Measurements from ENCODE around the gene POU6F2. TPM values are rescaled to one million over a fixed set of nuclear protein-coding genes. Genes with fewer than 3 reads are reported as not detected.

Gene POU6F2
- total and polyA plus RNA-seq, 2 of the 4 experiments (the other 2 are of a cell fraction): not detected

DNA sequence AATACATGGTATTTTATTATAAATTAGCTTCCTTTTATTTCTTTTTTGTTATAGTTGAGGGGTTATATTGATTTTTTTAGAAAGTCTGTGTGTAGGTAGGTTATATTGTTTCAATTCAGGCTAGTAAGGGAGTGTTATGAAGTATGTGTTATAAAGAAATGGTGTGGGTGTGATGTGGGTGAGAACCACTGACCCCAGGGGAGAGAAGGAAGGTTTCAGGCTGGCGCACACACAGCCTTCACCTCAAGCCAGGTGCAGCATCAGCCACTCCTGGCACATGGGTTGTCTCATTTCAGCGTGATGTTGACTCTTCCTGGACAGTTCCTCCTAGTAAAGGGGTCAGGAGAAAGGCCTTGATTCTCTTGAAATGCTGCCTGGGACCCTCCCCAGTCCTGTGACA, 291.3 kb downstream of the POU6F2 start:
- no peaks in the 10 kb centered on the region for H3K9me3 ChIP-seq (ENCODE audit: control insufficient read depth, insufficient read depth, low read length)
- H3K14ac ChIP-seq (replicated peaks; ENCODE audit: low read depth, low read length): no peak overlapping the region
- H3K23ac ChIP-seq (ENCODE audit: low read depth, low read length): no peak overlapping the region
- no peak overlapping the region for H3K27ac ChIP-seq (ENCODE audit: insufficient read depth, low read length)
- ATAC-seq (ENCODE audit: low read depth) (no peak), DNase-seq (no peak)
- no peaks in the 10 kb centered on the region for H3K79me1 ChIP-seq (ENCODE audit: low read depth in 1 of 2, low read length in 2 of 2)
- in situ Hi-C loops (cut with MboI; ENCODE audit: low sequenced_read_pairs): no loop called here
- no peaks in the 10 kb centered on the region for H4K20me1 ChIP-seq (ENCODE audit: insufficient read depth, low read length)
- H4K91ac ChIP-seq (ENCODE audit: insufficient read depth, low read depth, low read length): no peak overlapping the region
- no peak overlapping the region for H2BK20ac ChIP-seq (ENCODE audit: low read depth, low read length)
- no peak overlapping the region for H4K5ac ChIP-seq (ENCODE audit: low read depth, low read length)
- no peak overlapping the region for H2BK5ac ChIP-seq (ENCODE audit: low read depth, low read length, poor library complexity, severe bottlenecking)
- no peak overlapping the region for H2BK15ac ChIP-seq (ENCODE audit: low read depth, low read length)
- no peak overlapping the region for H2AFZ ChIP-seq (replicated peaks; ENCODE audit: low read length, poor library complexity)
- no peak overlapping the region for H3K18ac ChIP-seq (ENCODE audit: low read depth, low read length)
- H2BK120ac ChIP-seq (ENCODE audit: low read depth, low read length): no peak overlapping the region
- H3K4me3 ChIP-seq (ENCODE audit: insufficient read depth, low read depth, low read length): no peak overlapping the region
- no peak overlapping the region for H3K56ac ChIP-seq (ENCODE audit: extremely low read depth, insufficient read depth, low read length)
- intact Hi-C loops (cut with micrococcal nuclease): no loop called here
- no CpG with 5 or more reads among the region's 2 CpGs for WGBS, 2 experiments (ENCODE audit: extremely low coverage in 2 of 2, insufficient read length in 1 of 2)
- H3K4me2 ChIP-seq (ENCODE audit: low read depth, low read length): no peak overlapping the region
- dilution Hi-C loops (cut with HindIII; ENCODE audit: low sequenced_read_pairs, unreplicated experiment): no loop called here
- no TSS peak for BruUV-seq (replicated peaks)
- CTCF ChIA-PET: no interaction called here
- H2AK5ac ChIP-seq (ENCODE audit: low read depth, low read length): no peak overlapping the region
- H3K9me1 ChIP-seq (ENCODE audit: insufficient read depth, low read length): no peaks in the 10 kb centered on the region
- no peak overlapping the region for H2AK9ac ChIP-seq (replicated peaks; ENCODE audit: low read depth, low read length, poor library complexity)
- POLR2A ChIA-PET (ENCODE audit: unreplicated experiment): no interaction called here
- H3K4ac ChIP-seq (ENCODE audit: low read depth, low read length): no peak overlapping the region
- no peaks in the 10 kb centered on the region for H3K36me3 ChIP-seq (ENCODE audit: control insufficient read depth, insufficient read depth, low read length)
- H3K27me3 ChIP-seq (ENCODE audit: control insufficient read depth, insufficient read depth, low read length): no peaks in the 10 kb centered on the region
- no peak overlapping the region for H3K9ac ChIP-seq (ENCODE audit: low read depth, low read length)
- TF ChIP-seq FOS (IDR thresholded peaks at IDR 0.05; ENCODE audit: low read depth, low read length) (no peak), RCOR1 (IDR thresholded peaks at IDR 0.05; ENCODE audit: insufficient replicate concordance, low read length) (no peak), RFX5 (IDR thresholded peaks at IDR 0.05; ENCODE audit: low read depth, low read length) (no peak), CHD1 (IDR thresholded peaks at IDR 0.05; ENCODE audit: low read depth, low read length) (no peak), BHLHE40 (IDR thresholded peaks at IDR 0.05; ENCODE audit: low read depth, low read length) (no peak)
- H3K4me1 ChIP-seq (ENCODE audit: control insufficient read depth, insufficient read depth, low read length): no peaks in the 10 kb centered on the region
- no peak overlapping the region for H4K8ac ChIP-seq (ENCODE audit: low read depth in 2 of 2, low read length in 2 of 2)

Measured in IMR-90 (cell line).